Activated CD4-positive, alpha-beta T cell treated with anti-CD3 and anti-CD28 coated beads for 1 hour (primary cell): ENCODE data around the gene BBC3.
A peak's percentile ranks its signal among the peaks of the same experiment; 100 is the strongest.

ENCODE experiments used
- DNase-seq: peaks from one replicate; pipeline ENCODE4 v3.0.0-alpha.2; 2020

The BBC3 gene

GRCh38 chr19:47230054-47230920 lies 712 bp downstream of the BBC3 start:
- DNase-seq: peak; percentile 71

- no peak for DNase-seq
Measured at GRCh38 chr19:47229676-47230053, 1.3 kb downstream of the BBC3 start.

GRCh38 chr19:47228937-47229675 lies 1.9 kb downstream of the BBC3 start:
- DNase-seq: peak; percentile 20

GRCh38 chr19:47228168-47228936 lies 2.6 kb downstream of the BBC3 start:
- DNase-seq: peak; percentile 19

- DNase-seq: peak; percentile 19
Measured at GRCh38 chr19:47227352-47228167, 3.4 kb downstream of the BBC3 start.

GRCh38 chr19:47226426-47227351 lies 4.3 kb downstream of the BBC3 start:
- peak; percentile 29 for DNase-seq

- peak; percentile 86 for DNase-seq
Measured at GRCh38 chr19:47225746-47226425, 5.1 kb downstream of the BBC3 start.

- no peak for DNase-seq
Measured at GRCh38 chr19:47221890-47222289, 9.1 kb downstream of the BBC3 start.

- DNase-seq: no peak
Measured at GRCh38 chr19:47221080-47221841, 9.7 kb downstream of the BBC3 start.

- no peak for DNase-seq
Measured at GRCh38 chr19:47215581-47215980, 15.4 kb downstream of the BBC3 start.

- DNase-seq: peak; percentile 63
Measured at GRCh38 chr19:47210689-47211316, 20.2 kb downstream of the BBC3 start.

GRCh38 chr19:47210180-47210490 lies 20.9 kb downstream of the BBC3 start:
- no peak for DNase-seq

- no peak for DNase-seq
Measured at GRCh38 chr19:47209319-47210179, 21.4 kb downstream of the BBC3 start.

- DNase-seq: no peak
Measured at GRCh38 chr19:47203254-47203653, 27.7 kb downstream of the BBC3 start.

- no peak for DNase-seq
Measured at GRCh38 chr19:47200530-47200929, 30.5 kb downstream of the BBC3 start.

GRCh38 chr19:47197141-47197540 lies 33.9 kb downstream of the BBC3 start:
- no peak for DNase-seq

GRCh38 chr19:47195434-47195833 lies 35.6 kb downstream of the BBC3 start:
- no peak for DNase-seq

- peak; percentile 44 for DNase-seq
Measured at GRCh38 chr19:47190167-47190727, 40.8 kb downstream of the BBC3 start.
